Endothelial cell of hepatic sinusoid (primary cell): ENCODE results near the gene UPK3BL2.
"Not testable (repeated sequence)": the region's sequence is repeated elsewhere in the genome, so short reads cannot be mapped to it uniquely, and the experiment has no call there.

ENCODE experiments used
- in situ Hi-C: cut with HindIII; loops from 2 replicates; pipeline ENCODE4 v1.10.0; 2017; ENCODE audit warnings: low sequenced_read_pairs

Gene UPK3BL2

DNA sequence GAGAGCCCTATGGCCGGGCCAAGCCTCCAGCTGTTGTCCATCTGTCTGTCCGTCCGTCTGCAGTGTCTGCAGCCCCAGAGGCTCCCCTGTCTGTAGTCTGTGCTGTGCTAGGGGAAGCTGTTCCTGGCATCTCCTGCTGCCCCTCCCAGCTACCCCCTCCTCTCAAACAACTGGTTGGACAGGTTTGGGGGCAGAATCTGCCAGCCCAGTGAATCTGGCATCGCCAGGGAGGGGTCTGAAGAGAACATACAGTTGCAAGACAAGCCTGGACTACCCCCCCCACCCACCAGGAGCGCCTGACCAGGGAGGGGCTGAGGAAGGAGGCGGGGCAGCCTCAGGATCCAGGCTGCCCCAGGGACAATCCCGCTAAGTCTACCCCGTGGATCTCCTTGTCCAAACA is at the start of gene UPK3BL2:
UPK3BL2 (minus strand) TSS at position 101 of the 400 bp plus-strand sequence; CDS start at position 41, 60 bp downstream.
- in situ Hi-C loops, result not testable (repeated sequence)

DNA sequence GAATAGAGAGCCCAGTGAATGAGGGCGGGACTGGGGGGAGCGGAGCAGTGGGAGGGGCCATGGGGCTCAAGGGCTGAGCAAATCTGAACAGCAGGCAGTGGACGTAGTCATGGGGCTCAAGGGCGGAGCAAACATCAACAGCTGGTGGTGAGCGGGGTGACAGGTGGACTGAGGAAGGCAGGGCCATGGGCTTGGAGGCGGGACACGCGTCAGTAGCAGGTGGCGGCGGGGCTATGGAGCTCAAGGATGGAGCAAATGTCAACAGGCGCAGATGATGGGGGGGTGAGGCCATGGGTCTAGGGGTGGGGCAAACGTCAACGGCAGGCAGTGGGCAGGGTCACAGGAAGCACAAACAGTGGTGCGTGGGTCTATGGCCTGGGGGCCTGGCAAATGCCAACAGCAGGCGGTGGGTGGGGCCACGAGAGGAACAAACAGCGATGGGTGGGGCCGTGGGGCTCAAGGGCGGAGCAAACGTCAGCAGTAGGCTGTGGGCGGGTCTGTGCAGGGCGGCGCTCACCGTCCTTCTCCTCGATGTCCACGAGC is 49.1 kb upstream of the UPK3BL2 start:
- in situ Hi-C loops, result not testable (repeated sequence)

DNA sequence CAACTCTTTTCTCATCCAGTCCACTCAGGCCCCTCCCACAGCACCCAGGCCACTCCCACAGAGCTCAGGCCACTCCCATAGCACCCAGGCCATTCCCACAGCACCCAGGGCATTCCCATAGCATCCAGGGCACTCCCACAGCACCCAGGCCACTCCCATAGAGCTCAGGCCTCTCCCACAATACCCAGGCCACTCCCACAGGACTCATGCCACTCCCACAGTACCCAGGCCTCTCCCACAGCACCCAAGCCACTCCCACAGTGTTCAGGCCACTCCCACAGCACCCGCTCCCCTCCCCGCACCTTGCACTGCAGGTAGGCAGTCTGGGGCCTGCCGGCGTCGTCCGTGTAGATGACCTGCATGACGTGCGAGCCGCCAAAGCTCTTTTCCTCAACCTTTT is 46.4 kb upstream of the UPK3BL2 start:
- in situ Hi-C loops, result not testable (repeated sequence)

DNA sequence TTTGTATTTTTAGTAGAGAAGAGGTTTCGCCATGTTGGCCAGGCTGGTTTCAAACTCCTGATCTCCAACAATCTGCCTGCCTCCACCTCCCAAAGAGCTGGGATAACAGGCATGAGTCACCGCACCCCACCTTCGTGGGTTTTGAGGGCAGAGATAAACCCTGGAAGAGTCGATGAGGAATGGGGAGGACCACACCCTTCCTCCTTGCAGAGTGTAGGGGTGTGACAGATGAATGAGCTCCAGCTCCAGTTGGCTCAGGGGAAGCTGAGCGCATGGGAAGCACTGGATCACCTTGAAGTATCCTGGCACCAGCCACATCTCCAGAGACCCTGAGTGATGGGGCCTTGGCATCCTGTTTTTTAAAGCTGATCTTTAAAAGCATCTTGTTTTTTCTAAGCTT is 40.0 kb upstream of the UPK3BL2 start:
- in situ Hi-C loops, result not testable (repeated sequence)

DNA sequence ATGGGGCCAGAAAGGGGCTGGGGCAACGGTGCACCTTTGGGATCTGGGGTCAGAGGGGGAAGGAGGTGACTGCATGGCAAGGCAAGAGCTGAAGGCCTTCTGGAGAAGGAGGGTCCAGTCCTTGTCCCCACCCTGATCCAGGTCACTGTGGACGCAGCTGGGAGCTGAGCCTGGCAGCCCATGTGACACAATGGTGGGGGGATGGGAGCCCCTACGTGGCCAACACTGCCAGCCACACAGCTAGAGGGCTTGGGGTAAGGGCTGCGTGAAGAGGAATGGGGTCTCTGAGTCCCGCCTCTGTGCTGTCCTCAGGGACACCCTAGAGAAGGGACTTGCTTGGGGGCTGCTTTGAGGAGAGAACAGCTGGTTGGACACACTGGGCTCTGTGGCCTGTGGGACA is 38.2 kb upstream of the UPK3BL2 start:
- in situ Hi-C loops, result not testable (repeated sequence)

DNA sequence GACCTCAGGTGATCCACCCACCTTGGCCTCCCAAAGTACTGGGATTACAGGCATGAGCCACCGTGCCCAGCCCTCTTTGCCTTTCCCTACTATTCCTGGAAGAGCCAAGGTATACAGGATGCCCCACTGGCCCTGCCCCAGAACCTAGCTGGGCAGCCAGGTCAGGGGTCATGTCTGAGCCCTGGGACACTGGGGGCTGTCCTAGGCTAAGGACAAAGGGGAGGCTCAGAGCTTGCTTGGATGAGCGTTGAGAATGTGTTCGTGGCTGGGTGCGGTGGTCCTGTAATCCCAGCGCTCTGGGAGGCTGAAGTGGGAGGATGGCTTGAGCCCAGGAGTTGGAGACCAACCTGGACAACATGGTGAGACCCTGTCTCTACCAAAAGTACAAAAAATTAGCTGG is 35.0 kb upstream of the UPK3BL2 start:
- in situ Hi-C loops, result not testable (repeated sequence)

- in situ Hi-C loops, result not testable (repeated sequence)
Measured at GRCh38 chr7:102577315-102578240, 34.1 kb upstream of the UPK3BL2 start.

DNA sequence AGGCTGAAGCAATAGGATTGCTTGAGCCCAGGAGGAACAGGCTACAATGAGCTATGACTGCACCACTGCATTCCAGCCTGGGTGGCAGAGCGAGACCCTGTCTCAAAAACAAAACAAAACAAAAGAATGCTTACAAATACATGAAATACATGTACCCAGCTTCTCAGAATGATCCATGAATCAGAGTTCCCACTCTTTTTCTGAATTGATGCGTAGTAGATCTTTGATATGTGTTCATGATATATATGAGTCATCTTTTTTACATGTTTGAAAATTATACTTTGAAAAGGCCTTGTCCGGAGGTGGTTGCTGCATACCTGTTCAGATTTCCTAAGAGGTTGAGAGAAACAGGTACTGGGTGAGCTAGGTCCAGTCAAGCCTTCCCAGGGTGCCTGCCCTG is 32.9 kb upstream of the UPK3BL2 start:
- in situ Hi-C loops, result not testable (repeated sequence)

GRCh38 chr7:102574607-102575006 is 31.1 kb upstream of the UPK3BL2 start:
- in situ Hi-C loops, result not testable (repeated sequence)

- in situ Hi-C loops, result not testable (repeated sequence)
Measured at GRCh38 chr7:102572261-102573239, 29.1 kb upstream of the UPK3BL2 start, which contains the start of gene POLR2J3. TSS of gene POLR2J3 (minus strand) at chr7:102572583. CDS start at chr7:102572521, 62 bp downstream.

GRCh38 chr7:102568620-102569019 is 25.1 kb upstream of the UPK3BL2 start:
- in situ Hi-C loops, result not testable (repeated sequence)

DNA sequence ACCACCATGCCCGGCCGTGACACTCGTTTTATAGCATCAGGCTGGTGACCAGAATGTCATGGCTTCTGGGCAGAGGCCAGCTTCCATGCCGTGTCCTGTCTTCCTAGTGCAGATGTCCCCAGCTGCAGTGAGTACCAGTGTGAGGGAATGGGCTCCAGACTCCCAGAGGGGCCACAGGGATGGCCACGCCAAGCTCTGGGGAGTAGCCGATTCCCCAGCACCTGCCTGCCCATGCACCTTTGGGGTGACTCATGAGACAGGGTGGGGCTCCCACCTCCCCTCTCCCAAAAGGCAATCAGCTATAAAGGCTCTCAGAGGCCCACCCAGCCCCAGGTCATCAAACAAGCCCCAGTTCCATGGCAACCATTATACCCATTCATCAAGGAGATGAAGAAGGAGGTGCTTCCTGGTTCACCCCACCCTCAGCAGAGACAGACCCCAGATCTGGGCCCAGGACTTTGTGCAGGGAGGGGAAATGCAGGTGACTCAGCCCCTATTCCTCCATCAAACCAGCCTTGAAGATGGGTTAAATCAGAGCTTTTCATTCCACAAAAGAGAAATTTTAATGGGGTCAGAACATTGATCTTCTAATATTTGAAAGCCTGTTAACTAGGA is 7.4 kb upstream of the UPK3BL2 start, which contains the start of gene SPDYE2:
SPDYE2 (plus strand) TSS at position 419 of the 615 bp plus-strand sequence. CDS start 2,030 bp downstream, outside the sequence.
- in situ Hi-C loops, result not testable (repeated sequence)

DNA sequence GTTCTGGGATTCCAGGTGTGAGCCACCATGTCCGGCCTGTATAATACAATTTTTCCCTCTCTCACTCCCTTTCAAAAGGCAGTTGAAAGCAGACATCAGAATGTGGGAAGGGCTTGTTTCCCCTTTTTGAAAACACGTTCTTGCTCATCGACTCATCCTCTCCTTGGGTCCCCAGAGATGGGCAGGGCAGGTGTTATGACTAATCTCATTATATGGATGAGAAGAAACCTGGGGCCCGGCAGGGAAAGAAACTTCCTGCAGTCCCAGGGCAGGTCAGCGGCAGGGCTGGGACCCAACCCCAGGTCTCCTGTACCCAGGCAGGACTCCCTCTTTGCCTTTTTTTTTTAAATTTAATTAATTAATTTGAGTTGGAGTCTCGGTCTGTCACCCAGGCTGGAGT is 2.9 kb upstream of the UPK3BL2 start:
- in situ Hi-C loops, result not testable (repeated sequence)

- in situ Hi-C loops, result not testable (repeated sequence)
Measured at GRCh38 chr7:102545288-102545687, 1.8 kb upstream of the UPK3BL2 start.

GRCh38 chr7:102544372-102544771 is 876 bp upstream of the UPK3BL2 start:
- in situ Hi-C loops, result not testable (repeated sequence)

GRCh38 chr7:102542771-102543170 is 725 bp downstream of the UPK3BL2 start:
- in situ Hi-C loops, result not testable (repeated sequence)

GRCh38 chr7:102542083-102542482 is 1.4 kb downstream of the UPK3BL2 start:
- in situ Hi-C loops, result not testable (repeated sequence)

- in situ Hi-C loops, result not testable (repeated sequence)
Measured at GRCh38 chr7:102540604-102541003, 2.9 kb downstream of the UPK3BL2 start.

DNA sequence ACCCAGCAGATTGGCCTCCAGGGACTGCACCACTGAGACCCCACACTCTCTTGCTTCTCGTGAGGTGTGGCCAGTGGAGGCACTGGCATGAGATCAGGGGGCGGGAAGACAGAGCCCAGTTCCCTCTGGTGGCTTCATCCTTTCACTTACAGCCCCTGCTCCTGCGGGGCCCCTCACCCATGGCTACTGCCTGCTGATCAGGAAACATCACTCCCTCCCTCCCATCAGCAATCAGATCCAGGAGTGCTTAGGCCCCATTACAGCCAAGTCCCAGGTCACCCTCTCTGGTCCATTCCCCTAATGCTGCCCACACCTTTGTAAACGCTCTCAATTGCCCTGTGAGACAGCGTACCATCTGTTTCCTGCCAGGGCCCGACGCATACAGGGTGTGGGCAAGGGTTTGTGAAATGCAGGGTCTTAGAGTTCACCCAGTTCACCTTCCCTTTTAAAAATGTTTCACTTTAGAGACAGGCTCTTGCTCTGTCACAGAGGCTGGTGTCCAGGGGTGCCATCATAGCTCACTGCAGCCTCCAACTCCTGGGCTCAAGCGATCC is 8.4 kb downstream of the UPK3BL2 start:
- in situ Hi-C loops, result not testable (repeated sequence)

DNA sequence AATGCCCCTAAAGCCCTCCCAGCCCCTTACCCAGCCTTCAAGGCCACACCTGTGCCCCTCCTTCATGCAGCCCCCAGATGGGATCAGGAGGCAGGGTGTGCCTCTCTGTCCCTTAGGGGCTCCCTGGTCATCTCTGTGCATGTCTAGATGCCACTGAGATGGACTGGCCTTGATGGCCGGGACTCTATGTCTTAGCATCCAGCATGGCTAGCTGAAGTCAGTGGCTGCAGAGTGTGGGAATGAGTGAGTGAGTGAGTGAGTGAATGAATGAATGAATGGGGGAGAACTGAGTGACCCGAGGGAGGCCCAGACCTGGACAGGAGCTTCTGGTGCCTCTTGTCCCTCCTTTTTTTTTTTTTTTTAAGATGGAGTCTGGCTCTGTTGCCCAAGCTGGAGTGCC is 11.4 kb downstream of the UPK3BL2 start:
- in situ Hi-C loops, result not testable (repeated sequence)
